ENCODE measurements around the gene KDM6A.

- no peak for TF ChIP-seq CTCF (IDR thresholded peaks at IDR 0.05)
- TF ChIP-seq NR2C2 (CRISPR knock-in tag; IDR thresholded peaks at IDR 0.05): no peak
- TF ChIP-seq FOXJ3 (CRISPR knock-in tag; IDR thresholded peaks at IDR 0.05; ENCODE audit: borderline replicate concordance): no peak
- no peak for TF ChIP-seq MLX (CRISPR knock-in tag; IDR thresholded peaks at IDR 0.05)
Measured at GRCh38 chrX:44878780-44879179, 5.8 kb downstream of the KDM6A start.

Data from WTC11 (cell line).